Ramos (cell line): ENCODE measurements around the gene SERPINA3.
"Not testable (repeated sequence)": the region's sequence is repeated elsewhere in the genome, so short reads cannot be mapped to it uniquely, and the experiment has no call there.

ENCODE experiments used
- in situ Hi-C: fragments of 300-500 bp; cut with MboI; formaldehyde crosslinking; loops from one replicate; pipeline ENCODE4 v1.14.3; 2022; ENCODE audit warnings: low sequenced_read_pairs; ENCODE audit not compliant: unreplicated experiment

SERPINA3 gene

DNA sequence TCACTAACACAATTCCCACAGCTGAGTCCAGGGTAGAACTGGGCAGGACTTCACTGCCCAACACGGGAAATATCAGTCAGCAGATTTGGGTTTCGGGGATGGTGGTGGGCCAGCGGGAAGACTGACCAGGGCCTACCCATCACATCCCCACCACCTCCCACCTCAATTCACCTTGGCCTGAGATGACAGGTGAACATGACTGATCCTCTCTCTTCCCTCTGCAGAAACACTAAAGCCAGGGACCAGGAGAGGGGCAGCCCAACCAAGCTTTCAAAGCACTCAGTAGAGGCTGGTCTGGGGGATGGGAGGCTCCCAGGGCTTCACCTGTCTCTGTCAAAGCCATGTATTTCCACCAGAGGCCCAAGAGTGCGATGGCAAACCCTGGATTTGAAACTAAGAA is 28.6 kb upstream of the SERPINA3 start:
- in situ Hi-C loops, result no loop called here

GRCh38 chr14:94584591-94585280 is 27.5 kb upstream of the SERPINA3 start:
- in situ Hi-C loops, result no loop called here

DNA sequence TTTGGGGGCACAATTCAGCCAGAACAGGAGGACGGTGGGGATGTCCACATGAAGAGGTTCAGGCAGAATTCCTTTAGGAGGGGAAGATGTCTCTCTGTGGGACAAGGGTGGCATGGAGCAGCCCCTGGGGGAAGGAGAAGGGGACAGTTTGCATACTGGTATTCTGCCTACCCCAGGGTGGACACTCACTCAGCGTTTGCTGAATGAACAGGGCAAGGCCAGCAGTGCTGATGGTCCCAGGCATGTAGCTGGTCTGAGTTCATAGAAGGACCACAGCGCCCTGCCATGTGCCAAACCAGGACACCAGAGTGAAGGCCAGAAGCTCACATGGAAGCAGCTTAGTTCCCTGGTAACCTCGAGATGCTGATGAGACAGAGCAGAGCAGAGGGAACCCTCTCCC is 25.6 kb upstream of the SERPINA3 start:
- in situ Hi-C loops, result no loop called here

- in situ Hi-C loops, result no loop called here
Observed at GRCh38 chr14:94588311-94588710, 23.9 kb upstream of the SERPINA3 start.

DNA sequence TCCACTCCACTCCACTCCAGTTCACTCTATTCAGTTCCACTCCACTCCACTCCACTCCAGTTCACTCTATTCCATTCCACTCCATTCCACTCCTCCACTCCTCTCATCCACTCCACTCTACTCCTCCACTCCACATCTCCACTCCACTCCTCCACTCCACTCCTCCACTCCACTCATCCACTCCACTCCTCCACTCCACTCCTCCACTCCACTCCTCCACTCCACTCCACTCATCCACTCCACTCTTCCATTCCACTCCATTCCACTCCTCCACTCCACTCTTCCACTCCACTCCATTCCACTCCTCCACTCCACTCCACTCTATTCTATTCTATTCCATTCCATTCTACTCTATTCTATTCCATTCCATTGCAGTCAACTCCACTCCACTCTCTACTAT is 21.1 kb upstream of the SERPINA3 start:
- in situ Hi-C loops, result no loop called here

GRCh38 chr14:94591871-94592270 is 20.3 kb upstream of the SERPINA3 start:
- in situ Hi-C loops, result no loop called here

GRCh38 chr14:94592457-94592856 is 19.7 kb upstream of the SERPINA3 start:
- in situ Hi-C loops, result no loop called here

GRCh38 chr14:94593376-94593748 is 18.8 kb upstream of the SERPINA3 start:
- in situ Hi-C loops, result no loop called here

DNA sequence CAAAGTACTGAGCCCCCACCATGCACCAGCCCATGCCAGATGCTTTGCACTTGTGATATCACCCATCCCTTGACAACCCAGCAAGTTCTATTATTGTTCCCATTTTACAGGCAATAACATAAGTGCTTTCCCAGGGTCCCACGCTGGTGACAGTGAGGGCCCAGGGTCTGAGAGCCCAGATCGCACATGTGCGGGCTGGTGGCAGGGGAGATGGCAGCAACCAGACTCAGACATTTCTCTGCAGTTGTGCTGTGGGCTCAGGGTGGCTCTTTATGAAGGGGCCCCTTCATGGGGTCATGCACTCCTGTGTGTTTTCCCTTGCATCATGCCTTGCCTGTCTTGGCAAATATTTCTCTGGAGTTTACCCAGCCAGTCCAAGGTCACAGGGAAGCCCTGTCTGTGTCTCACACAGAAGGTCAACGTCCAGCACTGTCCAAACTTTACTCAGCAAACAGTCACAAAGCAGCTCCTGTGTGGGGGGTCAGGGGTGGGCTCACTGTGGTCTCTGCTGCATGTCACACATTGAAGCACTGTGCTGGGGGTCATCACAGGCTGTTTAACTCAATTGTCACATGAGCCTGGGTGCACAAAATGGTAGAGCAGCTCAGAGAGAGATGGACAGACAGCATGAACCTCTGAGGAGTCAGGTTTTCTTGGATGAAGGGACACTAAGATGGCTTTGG is 18.3 kb upstream of the SERPINA3 start:
- in situ Hi-C loops, result no loop called here

DNA sequence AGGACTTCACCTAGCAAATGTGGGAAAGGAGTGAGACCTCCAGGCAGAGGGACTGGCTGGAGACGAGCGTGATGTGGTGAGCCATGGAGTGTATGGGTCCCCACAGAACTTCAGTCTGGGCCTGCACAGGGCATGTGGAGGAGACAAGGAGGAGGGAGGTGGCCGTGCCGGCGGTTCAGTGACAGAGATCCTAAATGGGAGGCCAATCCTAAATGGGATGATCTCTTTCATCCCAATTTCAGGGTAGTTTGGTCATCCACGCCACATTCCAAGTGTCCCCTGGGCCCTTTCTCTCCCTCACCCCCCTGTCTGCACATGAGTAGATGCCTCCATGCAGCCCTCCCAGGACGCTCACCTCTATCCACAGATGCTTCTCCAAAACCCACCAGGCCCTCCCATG is 17.8 kb upstream of the SERPINA3 start:
- in situ Hi-C loops, result no loop called here

DNA sequence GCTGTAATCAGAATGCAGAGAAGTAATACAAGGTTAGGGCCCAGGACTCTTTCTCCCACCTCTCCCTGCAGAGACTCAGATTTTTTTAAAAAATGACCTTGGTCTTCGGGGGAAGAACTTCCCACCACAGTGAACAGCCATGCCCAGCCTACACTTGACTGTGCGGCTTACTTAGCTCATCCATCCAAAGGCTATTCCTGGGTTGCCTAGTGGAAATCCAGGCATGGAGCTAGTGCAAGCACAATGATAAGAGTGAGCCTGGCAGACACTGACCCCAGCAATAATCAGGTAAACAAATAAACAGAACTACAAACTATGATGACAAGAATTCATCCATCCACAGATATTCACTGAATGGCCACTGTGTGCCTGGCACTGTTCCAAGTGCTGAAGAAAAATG is 16.3 kb upstream of the SERPINA3 start:
- in situ Hi-C loops, result no loop called here

GRCh38 chr14:94596361-94596760 is 15.8 kb upstream of the SERPINA3 start:
- in situ Hi-C loops, result no loop called here

DNA sequence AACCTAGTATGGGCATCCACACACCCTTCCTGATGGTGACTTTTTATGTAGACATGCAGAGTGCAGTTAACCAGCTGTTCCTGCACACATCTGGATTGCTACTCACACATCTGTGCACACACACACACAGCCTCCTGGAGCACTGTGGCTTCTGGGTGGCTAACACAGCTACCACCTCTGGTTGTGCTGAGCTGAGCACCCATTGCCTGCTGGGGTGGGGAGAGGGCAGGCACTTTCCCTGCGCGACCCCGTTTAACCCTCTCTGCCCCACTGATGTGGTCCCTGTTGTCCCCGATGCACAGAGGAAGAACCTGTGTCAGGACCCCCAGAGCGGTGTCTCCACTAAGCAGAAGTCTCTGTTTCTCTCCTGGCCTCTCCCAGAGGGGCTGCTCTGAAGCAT is 14.4 kb upstream of the SERPINA3 start:
- in situ Hi-C loops, result no loop called here

- in situ Hi-C loops, result no loop called here
Observed at GRCh38 chr14:94598506-94598815, 13.7 kb upstream of the SERPINA3 start.

GRCh38 chr14:94598816-94599655 is 13.2 kb upstream of the SERPINA3 start:
- in situ Hi-C loops, result no loop called here

- in situ Hi-C loops, result no loop called here
Observed at GRCh38 chr14:94599656-94600004, 12.6 kb upstream of the SERPINA3 start.

DNA sequence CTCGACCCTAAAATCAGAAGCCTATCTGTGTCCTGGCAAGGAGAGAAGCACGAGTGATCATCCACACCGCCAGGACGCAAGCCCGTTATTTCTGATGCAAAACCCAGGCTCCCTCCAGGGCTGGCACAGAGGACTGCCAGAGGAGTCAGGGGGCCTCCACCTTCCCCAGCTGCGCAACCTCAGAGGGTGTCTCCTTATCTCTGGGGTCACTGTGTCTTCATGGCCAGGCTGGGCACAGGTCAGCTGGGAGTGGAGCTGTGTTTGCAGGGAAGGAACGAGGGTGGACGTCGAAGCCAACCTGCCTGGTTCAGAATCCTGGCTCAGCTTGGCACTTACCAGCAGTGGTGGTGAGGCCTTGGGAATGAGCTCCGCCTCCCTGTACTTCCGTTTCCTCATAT is 12.0 kb upstream of the SERPINA3 start:
- in situ Hi-C loops, result no loop called here

GRCh38 chr14:94601884-94602391 is 10.3 kb upstream of the SERPINA3 start:
- in situ Hi-C loops, result no loop called here

DNA sequence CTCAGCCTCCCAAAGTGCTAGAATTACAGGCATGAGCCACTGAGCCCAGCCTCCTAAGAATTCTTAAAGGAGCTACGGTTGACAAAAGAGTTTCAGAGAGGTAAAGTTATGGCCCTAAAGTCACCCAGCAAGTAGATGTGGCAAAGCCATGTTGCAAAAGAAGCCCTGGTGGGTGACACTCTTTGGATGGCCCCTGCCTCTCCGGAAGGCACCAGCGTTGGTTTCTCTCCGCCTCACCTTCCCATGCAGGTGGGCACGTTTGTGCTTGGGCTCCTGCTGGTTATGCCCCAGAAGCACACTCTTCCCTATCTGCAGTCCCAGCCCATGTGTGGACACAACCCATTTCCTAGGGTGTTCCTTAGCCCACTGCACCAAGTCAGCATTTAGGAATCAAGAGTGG is 9.5 kb upstream of the SERPINA3 start:
- in situ Hi-C loops, result no loop called here

DNA sequence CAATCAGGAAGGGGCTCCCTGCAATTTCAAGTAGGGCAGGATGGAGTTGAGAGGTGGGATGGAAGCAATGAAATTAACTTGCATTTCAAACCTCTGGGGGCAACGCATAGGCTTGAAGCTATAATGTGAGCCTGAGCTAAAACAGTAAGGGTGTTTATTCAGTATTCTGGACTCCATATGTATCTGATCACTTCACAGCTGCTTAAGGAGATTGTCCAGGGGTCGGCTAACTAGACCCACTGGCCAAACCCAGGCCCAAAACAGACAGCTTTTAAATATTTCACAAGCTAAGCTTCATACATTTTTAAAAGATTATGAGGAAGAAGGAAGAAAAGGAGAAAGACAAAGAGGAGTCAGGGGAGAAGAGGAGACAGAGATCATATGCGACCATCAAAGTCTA is 6.8 kb upstream of the SERPINA3 start:
- in situ Hi-C loops, result no loop called here

- in situ Hi-C loops, result not testable (repeated sequence)
Observed at GRCh38 chr14:94608966-94609365, 3.2 kb upstream of the SERPINA3 start.
